ENCODE measurements around the gene POLR2A.

Gene POLR2A

GRCh38 chr17:7442142-7442541 lies 42.0 kb upstream of the POLR2A start:
- no peak overlapping the region for H2AFZ ChIP-seq (ENCODE audit: low read depth, low read length)
- 93% methylated on average over 2 of the region's 2 CpGs for WGBS
- peaks cover 5% of the 10 kb centered on the region for H3K79me1 ChIP-seq (replicated peaks; ENCODE audit: low read length, poor library complexity, severe bottlenecking)
- H3K14ac ChIP-seq (ENCODE audit: low read length in 2 of 2) = no peak overlapping the region
- H3K36me3 ChIP-seq (ENCODE audit: control insufficient read depth in 1 of 2, insufficient read depth in 2 of 2, low read depth in 1 of 2, low read length in 2 of 2) = no peaks in the 10 kb centered on the region
- no peak overlapping the region for H2AK5ac ChIP-seq (ENCODE audit: low read length, severe bottlenecking)
- no peak overlapping the region for H2BK15ac ChIP-seq (ENCODE audit: low read depth, poor library complexity, severe bottlenecking)
- H2BK120ac ChIP-seq (ENCODE audit: low read depth, low read length) = no peak overlapping the region
- H3K4me3 ChIP-seq (ENCODE audit: insufficient read depth in 1 of 2, low read depth in 1 of 2, low read length in 2 of 2) = no peak overlapping the region
- H4K91ac ChIP-seq (ENCODE audit: low read length) = no peak overlapping the region
- no peak overlapping the region for H3K4me2 ChIP-seq (ENCODE audit: low read length, poor library complexity, severe bottlenecking)
- H2BK12ac ChIP-seq (ENCODE audit: low read length in 2 of 2) = no peak overlapping the region
- no peak overlapping the region for H3K4ac ChIP-seq (ENCODE audit: low read depth in 1 of 2, low read length in 2 of 2)
- no peak overlapping the region for H3K27ac ChIP-seq (ENCODE audit: low read length, poor library complexity, severe bottlenecking)
- H2BK5ac ChIP-seq (ENCODE audit: low read depth, low read length, poor library complexity, severe bottlenecking) = no peak overlapping the region
- no peak overlapping the region for H3K23ac ChIP-seq (ENCODE audit: low read length in 2 of 2)
- H3K27me3 ChIP-seq (ENCODE audit: control insufficient read depth in 1 of 2, insufficient read depth in 1 of 2, low read length in 2 of 2) = peaks cover 53 to 67% of the 10 kb centered on the region in 2 experiments
- H4K8ac ChIP-seq (ENCODE audit: low read length) = no peak overlapping the region
- H3K9me3 ChIP-seq (ENCODE audit: control insufficient read depth, low read length) = no peaks in the 10 kb centered on the region
- H3K4me1 ChIP-seq (ENCODE audit: control insufficient read depth, insufficient read depth, low read depth, low read length) = peaks cover 47% of the 10 kb centered on the region
- no peak overlapping the region for H3K9ac ChIP-seq (ENCODE audit: low read length)
- DNase-seq = no peak
- no peak overlapping the region for H3K18ac ChIP-seq (ENCODE audit: low read depth in 1 of 2, low read length in 2 of 2)

DNA sequence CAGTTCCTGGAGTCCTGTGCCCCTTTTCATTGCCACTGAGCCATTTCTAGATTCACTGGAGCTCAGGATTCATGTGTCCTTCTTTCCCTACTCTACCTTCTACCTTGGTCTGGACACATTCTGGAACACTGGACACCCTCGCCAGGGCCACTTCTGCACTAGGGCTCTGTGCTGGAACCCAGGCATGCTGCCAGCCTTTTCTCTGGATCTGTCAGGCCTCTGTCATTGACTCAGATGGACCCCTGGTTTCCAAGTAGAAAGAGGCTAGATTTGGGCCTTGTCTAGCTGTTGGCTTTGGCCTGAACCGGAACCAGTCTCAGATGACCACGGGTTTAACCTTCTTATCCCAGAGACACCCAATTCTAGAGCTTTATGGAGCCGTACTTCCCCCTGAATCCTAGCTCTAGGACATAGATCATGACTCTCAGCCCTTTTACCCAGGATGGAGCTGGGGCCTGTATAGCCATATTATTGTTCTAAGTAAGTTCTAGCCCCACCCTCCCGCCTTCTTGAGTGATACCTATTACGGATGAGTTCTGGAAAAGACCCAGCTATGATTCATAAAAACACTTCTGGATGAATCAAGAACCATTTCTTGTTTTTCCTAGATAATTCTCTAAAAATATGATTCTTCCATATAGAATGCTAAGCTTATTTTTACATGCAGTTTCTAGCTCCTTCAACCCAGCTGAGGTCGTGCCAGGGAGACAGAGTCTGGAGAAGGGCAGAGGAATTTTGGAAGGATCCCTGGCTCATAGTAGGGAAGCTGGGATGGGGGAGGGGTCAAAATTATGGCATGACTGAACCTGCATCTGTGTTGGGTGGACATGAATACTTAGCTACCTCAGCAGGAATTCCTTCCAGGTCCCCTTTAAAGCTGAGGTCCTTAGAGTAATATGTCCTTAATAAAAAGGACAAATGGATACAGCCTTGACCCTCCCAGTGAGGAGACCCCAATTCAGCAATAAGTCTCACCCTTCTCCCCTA lies 40.4 kb upstream of the POLR2A start:
- H4K91ac ChIP-seq (ENCODE audit: low read length) = no peak overlapping the region
- H2BK120ac ChIP-seq (ENCODE audit: low read depth, low read length) = no peak overlapping the region
- H3K9me3 ChIP-seq (ENCODE audit: control insufficient read depth, low read length) = no peaks in the 10 kb centered on the region
- peaks cover 48 to 65% of the 10 kb centered on the region in 2 experiments for H3K27me3 ChIP-seq (ENCODE audit: control insufficient read depth in 1 of 2, insufficient read depth in 1 of 2, low read length in 2 of 2)
- H3K9ac ChIP-seq (ENCODE audit: low read length) = no peak overlapping the region
- peaks cover 1% of the 10 kb centered on the region for H3K79me1 ChIP-seq (replicated peaks; ENCODE audit: low read length, poor library complexity, severe bottlenecking)
- H3K18ac ChIP-seq (ENCODE audit: low read depth in 1 of 2, low read length in 2 of 2) = no peak overlapping the region
- H3K27ac ChIP-seq (ENCODE audit: low read length, poor library complexity, severe bottlenecking) = no peak overlapping the region
- no peak overlapping the region for H3K23ac ChIP-seq (ENCODE audit: low read length in 2 of 2)
- H3K4me2 ChIP-seq (ENCODE audit: low read length, poor library complexity, severe bottlenecking) = no peak overlapping the region
- peaks cover 33% of the 10 kb centered on the region for H3K4me1 ChIP-seq (ENCODE audit: control insufficient read depth, insufficient read depth, low read depth, low read length)
- WGBS = 67% methylated on average over 6 of the region's 7 CpGs
- no peak overlapping the region for H3K4ac ChIP-seq (ENCODE audit: low read depth in 1 of 2, low read length in 2 of 2)
- no peak overlapping the region for H2AK5ac ChIP-seq (ENCODE audit: low read length, severe bottlenecking)
- H4K8ac ChIP-seq (ENCODE audit: low read length) = peak overlapping the region; percentile 19
- H2BK12ac ChIP-seq (ENCODE audit: low read length in 2 of 2) = no peak overlapping the region
- H3K4me3 ChIP-seq (ENCODE audit: insufficient read depth in 1 of 2, low read depth in 1 of 2, low read length in 2 of 2) = no peak overlapping the region
- no peak overlapping the region for H2AFZ ChIP-seq (ENCODE audit: low read depth, low read length)
- no peak for DNase-seq
- no peak overlapping the region for H2BK5ac ChIP-seq (ENCODE audit: low read depth, low read length, poor library complexity, severe bottlenecking)
- no peaks in the 10 kb centered on the region for H3K36me3 ChIP-seq (ENCODE audit: control insufficient read depth in 1 of 2, insufficient read depth in 2 of 2, low read depth in 1 of 2, low read length in 2 of 2)
- H3K14ac ChIP-seq (ENCODE audit: low read length in 2 of 2) = no peak overlapping the region
- peak overlapping the region; percentile 65 for H2BK15ac ChIP-seq (ENCODE audit: low read depth, poor library complexity, severe bottlenecking)

DNA sequence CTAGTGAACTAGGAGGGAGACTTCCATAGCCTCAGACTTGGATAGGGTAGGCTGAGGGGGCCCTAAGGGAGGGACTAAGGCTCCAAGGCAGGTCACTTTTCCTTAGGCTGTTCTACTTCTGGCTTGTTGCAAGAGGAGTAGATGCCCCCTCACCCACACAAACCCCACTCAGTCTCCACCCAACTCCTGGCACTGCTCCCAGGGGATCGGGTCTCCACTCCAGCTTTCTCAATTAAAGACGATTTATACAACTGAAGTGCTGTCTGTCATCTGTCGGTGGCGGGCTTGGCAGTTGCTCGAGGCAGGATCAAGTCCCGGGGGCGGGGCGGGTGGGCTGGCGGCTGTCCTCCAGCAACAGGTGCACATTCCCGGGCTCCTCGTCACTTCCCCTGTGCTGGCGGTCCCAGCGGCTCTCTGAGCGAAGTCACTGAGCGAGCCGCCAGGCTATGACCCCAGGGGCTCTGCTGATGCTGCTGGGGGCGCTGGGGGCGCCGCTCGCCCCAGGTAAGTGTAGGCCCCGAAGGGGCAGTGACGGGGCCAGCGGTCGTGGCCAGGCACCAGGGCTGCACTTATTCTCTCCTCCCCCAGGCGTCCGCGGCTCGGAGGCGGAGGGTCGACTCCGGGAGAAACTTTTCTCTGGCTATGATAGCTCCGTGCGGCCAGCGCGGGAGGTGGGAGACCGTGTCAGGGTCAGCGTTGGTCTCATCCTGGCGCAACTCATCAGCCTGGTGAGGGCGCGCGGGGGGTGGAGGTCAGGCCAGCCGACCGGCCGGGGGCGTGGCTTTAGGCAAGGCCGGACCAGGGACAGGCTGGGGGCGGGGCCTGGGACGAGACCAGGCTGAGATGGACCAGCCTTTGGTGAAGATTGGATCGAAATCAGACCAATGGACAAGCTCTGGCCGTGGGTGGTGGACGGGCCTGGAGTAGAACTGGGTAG lies 39.2 kb upstream of the POLR2A start, which contains the start of gene CHRNB1:
Gene CHRNB1 (plus strand): TSS at position 380 of the 937 bp plus-strand sequence. CDS start 67 bp downstream, at position 447.
- Histone ChIP-seq H3K18ac (ENCODE audit: low read depth in 1 of 2, low read length in 2 of 2) (peak within 1 kb of the TSS; percentile 34 to 71), H4K91ac (ENCODE audit: low read length) (no peak within 1 kb of the TSS), H2BK120ac (ENCODE audit: low read depth, low read length) (no peak within 1 kb of the TSS), H3K4me1 (ENCODE audit: control insufficient read depth, insufficient read depth, low read depth, low read length) (peaks cover 25% of the 10 kb centered on the region), H2BK15ac (ENCODE audit: low read depth, poor library complexity, severe bottlenecking) (no peak within 1 kb of the TSS), H4K8ac (ENCODE audit: low read length) (peak within 1 kb of the TSS; percentile 40), H3K4me2 (ENCODE audit: low read length, poor library complexity, severe bottlenecking) (peak within 1 kb of the TSS; percentile 84), H3K27ac (ENCODE audit: low read length, poor library complexity, severe bottlenecking) (no peak within 1 kb of the TSS), H3K23ac (ENCODE audit: low read length in 2 of 2) (peak within 1 kb of the TSS in 1 of 2 experiments; percentile 91), H3K9ac (ENCODE audit: low read length) (peak within 1 kb of the TSS; percentile 41), H3K36me3 (ENCODE audit: control insufficient read depth in 1 of 2, insufficient read depth in 2 of 2, low read depth in 1 of 2, low read length in 2 of 2) (no peaks in the 10 kb centered on the region), H2BK5ac (ENCODE audit: low read depth, low read length, poor library complexity, severe bottlenecking) (no peak within 1 kb of the TSS), H3K4ac (ENCODE audit: low read depth in 1 of 2, low read length in 2 of 2) (no peak within 1 kb of the TSS), H3K4me3 (ENCODE audit: insufficient read depth in 1 of 2, low read depth in 1 of 2, low read length in 2 of 2) (peak within 1 kb of the TSS; percentile 58 to 67), H2AK5ac (ENCODE audit: low read length, severe bottlenecking) (no peak within 1 kb of the TSS), H3K27me3 (ENCODE audit: control insufficient read depth in 1 of 2, insufficient read depth in 1 of 2, low read length in 2 of 2) (peaks cover 39 to 56% of the 10 kb centered on the region in 2 experiments), H3K79me1 (replicated peaks; ENCODE audit: low read length, poor library complexity, severe bottlenecking) (no peaks in the 10 kb centered on the region), H3K14ac (ENCODE audit: low read length in 2 of 2) (no peak within 1 kb of the TSS), H2AFZ (ENCODE audit: low read depth, low read length) (peak within 1 kb of the TSS; percentile 78), H3K9me3 (ENCODE audit: control insufficient read depth, low read length) (no peaks in the 10 kb centered on the region), H2BK12ac (ENCODE audit: low read length in 2 of 2) (peak within 1 kb of the TSS in 1 of 2 experiments; percentile 11)
- DNase-seq = peak; percentile 57
- 3% methylated on average over 51 of the region's 51 CpGs for WGBS

All from mesenchymal stem cell (in vitro differentiated cells and primary cell).